NCI-H2171 treated with DMSO at 0.1 percent for 48 hours (cell line): ENCODE results near the gene SIPA1.

ENCODE experiments used
- DNase-seq: peaks from one replicate; lab custom pipeline; 2025; lab: John Stamatoyannopoulos, UW

The SIPA1 gene

GRCh38 chr11:65637794-65638419 is at the start of gene SIPA1:
Gene SIPA1 (plus strand): TSS chr11:65638101. CDS start chr11:65640922, 2,821 bp downstream.
- DNase-seq: peak; percentile 64

GRCh38 chr11:65588199-65589054 is 49.5 kb upstream of the SIPA1 start:
- peak; percentile 20 for DNase-seq

GRCh38 chr11:65589444-65590239 is 48.3 kb upstream of the SIPA1 start:
- DNase-seq: no peak

- DNase-seq: peak; percentile 62
These were observed 47.6 kb upstream of the SIPA1 start for GRCh38 chr11:65590240-65590738.

- DNase-seq: no peak
These were observed 45.7 kb upstream of the SIPA1 start for GRCh38 chr11:65591939-65592857.

- peak; percentile 64 for DNase-seq
These were observed 44.9 kb upstream of the SIPA1 start for GRCh38 chr11:65592858-65593517.

- no peak for DNase-seq
These were observed 44.1 kb upstream of the SIPA1 start for GRCh38 chr11:65593518-65594414.

- no peak for DNase-seq
These were observed 42.8 kb upstream of the SIPA1 start for GRCh38 chr11:65595131-65595530.

- DNase-seq: no peak
These were observed 42.2 kb upstream of the SIPA1 start, which contains the start of gene KCNK7 for GRCh38 chr11:65595543-65596281. Gene KCNK7 (minus strand): TSS chr11:65595800. CDS start chr11:65595772, 28 bp downstream.

- DNase-seq: no peak
These were observed 41.4 kb upstream of the SIPA1 start for GRCh38 chr11:65596520-65596919.

- no peak for DNase-seq
These were observed 39.6 kb upstream of the SIPA1 start for GRCh38 chr11:65598258-65598699.

- no peak for DNase-seq
These were observed 38.5 kb upstream of the SIPA1 start for GRCh38 chr11:65599216-65599954.

GRCh38 chr11:65599955-65600246 is 38.0 kb upstream of the SIPA1 start:
- DNase-seq: no peak

GRCh38 chr11:65604258-65604657 is 33.6 kb upstream of the SIPA1 start:
- DNase-seq: no peak

GRCh38 chr11:65606876-65607613 is 30.9 kb upstream of the SIPA1 start:
- no peak for DNase-seq

GRCh38 chr11:65607614-65608426 is 30.1 kb upstream of the SIPA1 start:
- no peak for DNase-seq

- DNase-seq: no peak
These were observed 28.7 kb upstream of the SIPA1 start for GRCh38 chr11:65609229-65609628.
